ENCODE data around the gene RPS6KC1.

DNA sequence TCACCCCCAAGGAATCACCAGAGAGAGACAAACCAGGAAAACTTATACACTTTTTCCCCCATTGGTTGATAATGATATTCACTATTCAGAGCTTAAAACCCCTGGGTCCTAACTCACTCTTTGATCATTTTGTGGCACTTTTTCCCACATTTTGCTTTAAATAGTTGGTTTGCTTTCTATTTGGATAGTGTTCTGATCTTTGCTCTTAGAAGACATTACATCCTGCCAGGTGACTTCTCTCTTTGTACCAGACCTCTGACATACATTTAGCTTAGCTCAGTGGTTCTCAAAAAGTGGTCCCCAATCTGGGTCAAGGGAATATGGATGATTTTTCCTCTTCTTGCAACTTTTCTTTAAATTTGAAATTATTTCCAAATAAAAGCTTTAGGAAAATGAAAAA lies 228.4 kb downstream of the RPS6KC1 start:
- TF ChIP-seq, protein P1, sequence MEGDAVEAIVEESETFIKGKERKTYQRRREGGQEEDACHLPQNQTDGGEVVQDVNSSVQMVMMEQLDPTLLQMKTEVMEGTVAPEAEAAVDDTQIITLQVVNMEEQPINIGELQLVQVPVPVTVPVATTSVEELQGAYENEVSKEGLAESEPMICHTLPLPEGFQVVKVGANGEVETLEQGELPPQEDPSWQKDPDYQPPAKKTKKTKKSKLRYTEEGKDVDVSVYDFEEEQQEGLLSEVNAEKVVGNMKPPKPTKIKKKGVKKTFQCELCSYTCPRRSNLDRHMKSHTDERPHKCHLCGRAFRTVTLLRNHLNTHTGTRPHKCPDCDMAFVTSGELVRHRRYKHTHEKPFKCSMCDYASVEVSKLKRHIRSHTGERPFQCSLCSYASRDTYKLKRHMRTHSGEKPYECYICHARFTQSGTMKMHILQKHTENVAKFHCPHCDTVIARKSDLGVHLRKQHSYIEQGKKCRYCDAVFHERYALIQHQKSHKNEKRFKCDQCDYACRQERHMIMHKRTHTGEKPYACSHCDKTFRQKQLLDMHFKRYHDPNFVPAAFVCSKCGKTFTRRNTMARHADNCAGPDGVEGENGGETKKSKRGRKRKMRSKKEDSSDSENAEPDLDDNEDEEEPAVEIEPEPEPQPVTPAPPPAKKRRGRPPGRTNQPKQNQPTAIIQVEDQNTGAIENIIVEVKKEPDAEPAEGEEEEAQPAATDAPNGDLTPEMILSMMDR (IDR thresholded peaks at IDR 0.05; ENCODE audit: extremely low read depth in 1 of 2, insufficient read depth in 1 of 2, low read depth in 1 of 2, low read length in 2 of 2): no peak
- TF ChIP-seq MYC (IDR thresholded peaks at IDR 0.05; ENCODE audit: low read depth, low read length): no peak
- TF ChIP-seq POLR2A (IDR thresholded peaks at IDR 0.05; ENCODE audit: low read depth, low read length): no peak
- no peak for TF ChIP-seq EZH2 (IDR thresholded peaks at IDR 0.05; ENCODE audit: borderline replicate concordance, low read depth, low read length, severe bottlenecking)
- TF ChIP-seq, protein P2, sequence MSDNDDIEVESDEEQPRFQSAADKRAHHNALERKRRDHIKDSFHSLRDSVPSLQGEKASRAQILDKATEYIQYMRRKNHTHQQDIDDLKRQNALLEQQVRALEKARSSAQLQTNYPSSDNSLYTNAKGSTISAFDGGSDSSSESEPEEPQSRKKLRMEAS (IDR thresholded peaks at IDR 0.05; ENCODE audit: insufficient read depth, insufficient read length): no peak
- TF ChIP-seq POLR2AphosphoS5 (IDR thresholded peaks at IDR 0.05; ENCODE audit: insufficient read depth, low read depth, low read length): no peak
- TF ChIP-seq JUN (IDR thresholded peaks at IDR 0.05; ENCODE audit: borderline replicate concordance, insufficient read depth, insufficient read length, low read depth): no peak
- no peak for TF ChIP-seq FOS (IDR thresholded peaks at IDR 0.05; ENCODE audit: borderline replicate concordance, insufficient read depth, low read length)
- no peak for TF ChIP-seq GATA2 (IDR thresholded peaks at IDR 0.05; ENCODE audit: insufficient read depth, insufficient read length, low read depth, low read length)

Data from endothelial cell of umbilical vein (primary cell).